ENCODE results near the gene ARHGDIG. TPM values are rescaled to one million over a fixed set of nuclear protein-coding genes. Genes with fewer than 3 reads are reported as not detected.

ARHGDIG gene
- total RNA-seq, 1 donor from 2014 or later: not detected

GRCh38 chr16:301235-301634 lies 20.8 kb downstream of the ARHGDIG start:
- H3K4me1 ChIP-seq: no peaks in the 10 kb centered on the region
- H3K4me3 ChIP-seq: no peak overlapping the region
- H3K27ac ChIP-seq: no peak overlapping the region
- H3K9me3 ChIP-seq: no peaks in the 10 kb centered on the region
- peaks cover 27 to 59% of the 10 kb centered on the region in 2 donors for H3K36me3 ChIP-seq
- no peak for TF ChIP-seq CTCF (IDR thresholded peaks at IDR 0.05)
- intact Hi-C loops (cut with DNase I): no loop called here
- no peak for DNase-seq (ENCODE audit: low spot score in 2 of 2)
- no peaks in the 10 kb centered on the region for H3K27me3 ChIP-seq

- no peaks in the 10 kb centered on the region for H3K9me3 ChIP-seq
- no peak overlapping the region for H3K4me3 ChIP-seq
- no peak for TF ChIP-seq CTCF (IDR thresholded peaks at IDR 0.05)
- no peaks in the 10 kb centered on the region for H3K4me1 ChIP-seq
- no peak overlapping the region for H3K27ac ChIP-seq
- no peak for DNase-seq (ENCODE audit: low spot score in 2 of 2)
- intact Hi-C loops (cut with DNase I): no loop called here
- H3K27me3 ChIP-seq: no peaks in the 10 kb centered on the region
- peaks cover 26 to 58% of the 10 kb centered on the region in 2 donors for H3K36me3 ChIP-seq
Measured at GRCh38 chr16:301950-302349, 21.6 kb downstream of the ARHGDIG start.

GRCh38 chr16:303760-304505 lies 23.5 kb downstream of the ARHGDIG start:
- Histone ChIP-seq H3K27ac (no peak overlapping the region), H3K9me3 (no peaks in the 10 kb centered on the region), H3K4me1 (no peaks in the 10 kb centered on the region), H3K27me3 (no peaks in the 10 kb centered on the region), H3K36me3 (peaks cover 32 to 57% of the 10 kb centered on the region in 2 donors), H3K4me3 (no peak overlapping the region)
- DNase-seq (ENCODE audit: low spot score in 2 of 2): no peak
- intact Hi-C loops (cut with DNase I): no loop called here
- TF ChIP-seq CTCF (IDR thresholded peaks at IDR 0.05): no peak

- H3K36me3 ChIP-seq: peaks cover 36 to 72% of the 10 kb centered on the region in 2 donors
Measured at GRCh38 chr16:305916-306626, 25.7 kb downstream of the ARHGDIG start.

GRCh38 chr16:306911-307370 lies 26.6 kb downstream of the ARHGDIG start:
- Histone ChIP-seq H3K9me3 (no peaks in the 10 kb centered on the region), H3K27me3 (no peaks in the 10 kb centered on the region), H3K27ac (no peak overlapping the region), H3K4me1 (no peaks in the 10 kb centered on the region), H3K36me3 (peaks cover 36 to 72% of the 10 kb centered on the region in 2 donors), H3K4me3 (no peak overlapping the region)
- TF ChIP-seq CTCF (IDR thresholded peaks at IDR 0.05): no peak
- DNase-seq (ENCODE audit: low spot score in 2 of 2): no peak
- intact Hi-C loops (cut with DNase I): no loop called here

More at GRCh38 chr16:305916-306626, 25.7 kb downstream of the ARHGDIG start:
- no peak overlapping the region for H3K27ac ChIP-seq
- intact Hi-C loops (cut with DNase I): no loop called here
- H3K4me3 ChIP-seq: no peak overlapping the region
- H3K27me3 ChIP-seq: no peaks in the 10 kb centered on the region
- no peaks in the 10 kb centered on the region for H3K4me1 ChIP-seq
- TF ChIP-seq CTCF (IDR thresholded peaks at IDR 0.05): no peak
- no peak for DNase-seq (ENCODE audit: low spot score in 2 of 2)
- no peaks in the 10 kb centered on the region for H3K9me3 ChIP-seq
